ENCODE measurements around the gene ACTG1.

DNA sequence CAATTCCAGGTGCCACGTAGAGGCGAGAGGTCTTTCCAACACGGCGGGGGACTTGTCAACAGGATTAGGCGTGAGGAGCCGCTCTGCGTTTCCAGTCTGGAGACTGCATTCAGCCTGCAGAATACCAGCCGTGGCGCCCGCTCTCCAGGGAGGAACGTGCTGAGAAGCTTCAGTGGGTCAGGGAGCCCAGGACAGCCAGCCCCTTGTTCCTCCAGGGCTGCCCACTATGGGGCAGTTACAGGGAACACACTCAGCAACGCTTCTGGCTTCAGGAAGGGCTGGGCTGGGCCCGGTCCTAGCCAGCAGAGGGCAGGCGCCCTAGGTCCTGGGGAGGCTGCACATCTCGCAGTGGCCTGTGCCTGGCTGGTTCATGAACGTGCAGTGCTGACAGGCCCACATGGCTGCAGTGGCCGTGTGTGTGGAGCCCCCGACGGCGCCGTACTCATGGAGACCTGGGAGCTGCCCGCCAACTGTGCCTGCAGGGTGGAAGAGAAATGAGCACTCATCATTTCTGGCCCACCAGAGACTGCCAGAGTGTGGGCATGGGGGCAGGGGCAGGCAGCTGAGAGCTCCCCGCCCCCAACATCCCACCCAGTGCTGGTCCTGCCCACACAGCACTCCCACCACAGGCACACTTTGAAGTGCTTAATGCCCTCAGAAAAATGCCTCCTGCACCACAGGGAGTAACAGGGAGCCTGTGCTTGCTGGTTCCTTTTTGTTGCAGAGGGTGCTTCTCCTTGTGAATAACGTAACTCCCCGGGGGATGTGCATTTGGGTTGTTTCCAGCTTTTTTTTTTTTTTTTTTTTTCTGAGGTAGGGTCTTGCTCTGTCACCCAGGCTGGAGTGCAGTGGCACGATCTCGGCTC lies 46.6 kb upstream of the ACTG1 start:
- TF ChIP-seq CTCF (IDR thresholded peaks at IDR 0.05), result no peak
- TF ChIP-seq POLR2A (IDR thresholded peaks at IDR 0.05), result no peak
- TF ChIP-seq EP300 (IDR thresholded peaks at IDR 0.05), result no peak
